HG03095 (cell line): ENCODE results near the gene RNF144A.

Experiments
- ATAC-seq: cut with Tn5 transposase; IDR thresholded peaks from one replicate; pipeline ENCODE4 v1.9.1; 2021; ENCODE audit warnings: moderate library complexity; ENCODE audit not compliant: unreplicated experiment

RNF144A gene

GRCh38 chr2:7035884-7036283, 118.7 kb downstream of the RNF144A start:
- ATAC-seq = no peak

- peak; percentile 90 for ATAC-seq
Measured at GRCh38 chr2:7037340-7038333, 120.4 kb downstream of the RNF144A start.

DNA sequence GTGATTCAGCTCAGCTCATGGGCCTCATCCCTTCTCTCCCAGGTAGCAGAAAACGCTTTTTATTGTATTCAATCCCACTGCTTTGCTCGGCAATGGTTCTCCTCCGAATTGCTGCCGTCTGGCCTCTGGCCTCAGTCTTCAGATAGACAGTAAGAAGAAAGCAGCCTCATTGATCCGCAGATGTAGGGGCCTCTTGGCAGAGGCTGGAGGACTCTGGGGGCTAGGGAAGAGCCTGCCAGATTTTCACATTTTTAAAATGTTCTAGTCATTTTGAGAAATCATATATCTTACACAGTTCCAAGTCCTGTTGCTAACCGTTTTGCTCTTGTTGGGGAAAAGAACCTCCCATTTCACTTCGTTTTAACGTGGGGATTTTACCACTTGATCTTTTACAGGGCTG, 123.3 kb downstream of the RNF144A start:
- ATAC-seq = no peak

GRCh38 chr2:7041421-7041820, 124.2 kb downstream of the RNF144A start:
- ATAC-seq = no peak

GRCh38 chr2:7043690-7044089, 126.5 kb downstream of the RNF144A start:
- ATAC-seq = no peak

DNA sequence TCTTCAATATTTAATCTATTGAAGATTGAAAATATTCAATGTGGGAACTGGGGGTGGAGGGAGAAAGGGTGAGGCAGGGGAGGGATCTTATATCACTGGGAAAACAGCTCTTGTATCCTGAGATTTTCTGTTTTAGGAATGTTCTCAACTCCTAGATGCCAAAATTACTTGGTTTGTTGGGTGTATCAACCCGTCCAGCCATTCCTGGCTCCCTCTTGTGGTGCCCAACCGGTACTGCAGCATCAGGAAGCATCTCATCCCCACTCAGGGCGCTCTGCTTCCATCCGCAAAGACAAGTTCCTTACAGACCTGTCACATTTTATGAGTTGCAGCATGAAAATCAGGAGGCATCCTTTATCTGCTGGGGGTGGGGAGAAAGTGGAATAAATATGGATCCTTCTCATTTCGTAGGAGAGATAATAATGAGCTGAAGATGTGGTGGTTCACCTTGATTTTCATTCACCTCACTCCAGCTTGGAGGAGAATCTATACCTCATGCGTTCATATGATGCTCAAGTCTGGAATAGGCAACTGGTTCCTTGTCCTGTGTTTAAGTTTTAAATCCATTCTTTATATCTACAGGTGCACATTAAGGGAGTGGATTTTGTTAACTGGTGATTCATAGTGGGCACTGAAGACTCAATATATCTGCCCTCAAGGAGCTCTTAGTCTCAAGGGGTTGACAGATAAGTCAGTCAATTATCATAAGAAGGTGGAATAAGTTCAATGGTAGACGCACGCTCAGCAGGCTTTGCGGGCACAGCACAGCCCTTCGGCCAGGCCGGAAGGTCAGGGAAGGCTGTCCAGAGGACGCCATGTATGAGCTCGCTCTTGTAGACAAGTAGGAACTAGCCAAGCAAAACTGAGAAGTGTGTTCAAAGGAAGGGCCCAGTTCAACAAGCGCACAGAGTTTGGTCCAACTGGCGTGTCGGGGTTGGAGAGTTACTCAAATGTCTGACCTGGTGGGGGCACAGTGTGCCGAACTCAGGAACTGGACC, 127.3 kb downstream of the RNF144A start:
- ATAC-seq = peak; percentile 67

GRCh38 chr2:7045601-7046590, 128.7 kb downstream of the RNF144A start:
- ATAC-seq = no peak

DNA sequence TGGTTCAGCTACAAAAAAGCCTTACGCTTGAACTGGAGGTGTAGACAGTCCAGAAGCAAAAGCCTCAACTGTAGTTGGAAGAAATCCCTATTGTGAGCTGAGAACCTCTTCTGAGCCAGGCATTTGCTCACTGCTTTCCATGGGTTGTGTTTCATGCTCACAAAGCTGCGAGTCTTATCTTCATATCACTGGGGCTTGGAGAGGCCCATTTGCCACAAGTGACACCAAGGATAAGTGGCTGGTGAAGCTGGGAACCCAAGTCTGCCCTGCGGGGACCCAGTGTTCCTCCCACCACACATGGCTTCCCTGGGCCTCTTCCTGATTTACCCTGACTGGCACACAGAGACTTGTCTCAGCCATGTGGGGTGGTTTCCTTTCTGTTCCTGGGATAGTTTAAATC, 130.4 kb downstream of the RNF144A start:
- no peak for ATAC-seq

DNA sequence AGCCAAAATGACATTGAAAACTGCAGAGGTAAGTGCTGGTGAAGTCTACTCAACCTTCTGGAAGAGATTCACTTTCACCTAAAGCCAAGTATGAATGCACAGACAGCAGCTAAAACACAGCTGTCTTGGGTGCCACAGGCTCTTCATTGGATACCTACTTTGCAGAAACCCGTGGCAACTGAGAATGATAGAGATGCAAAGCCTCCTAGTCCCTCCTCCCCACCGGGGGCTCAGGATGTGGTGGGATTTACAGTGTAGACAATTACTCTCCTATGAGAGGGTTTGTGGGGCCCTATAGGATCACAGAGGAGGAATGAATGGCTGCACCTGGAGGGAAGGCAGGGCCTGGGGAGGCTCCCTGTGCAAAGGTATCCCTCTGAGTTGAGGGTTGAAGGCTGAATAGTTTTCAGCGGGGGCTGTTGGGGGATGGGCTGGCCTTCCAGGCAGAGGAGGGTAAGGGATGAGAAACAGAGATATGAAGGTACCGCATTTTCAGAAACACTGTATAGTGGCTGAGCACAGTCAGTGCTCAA, 131.6 kb downstream of the RNF144A start:
- ATAC-seq = no peak

- ATAC-seq = peak; percentile 90
Measured at GRCh38 chr2:7052404-7052803, 135.2 kb downstream of the RNF144A start.

GRCh38 chr2:7053650-7054265, 136.5 kb downstream of the RNF144A start:
- no peak for ATAC-seq

GRCh38 chr2:7057865-7058400, 140.7 kb downstream of the RNF144A start:
- ATAC-seq = peak; percentile 57

- no peak for ATAC-seq
Measured at GRCh38 chr2:7060156-7060555, 142.9 kb downstream of the RNF144A start.

GRCh38 chr2:7060631-7061449, 143.6 kb downstream of the RNF144A start:
- ATAC-seq = no peak

DNA sequence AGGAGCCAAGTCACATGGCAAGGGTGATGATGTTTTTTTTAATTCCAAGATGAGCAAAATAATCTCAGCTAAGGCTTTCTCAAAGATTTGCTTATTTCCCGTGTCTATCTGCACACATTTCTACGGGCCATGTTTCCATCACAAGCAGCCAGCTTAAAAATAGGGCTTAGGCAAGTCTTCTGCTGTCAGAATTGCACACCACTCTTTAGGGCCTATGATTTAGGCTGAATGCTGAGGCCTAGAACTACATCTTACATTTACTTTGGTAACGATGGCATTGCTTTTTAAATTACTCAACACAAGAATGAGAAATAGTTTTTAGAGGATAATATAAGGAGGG, 144.2 kb downstream of the RNF144A start:
- ATAC-seq = no peak

DNA sequence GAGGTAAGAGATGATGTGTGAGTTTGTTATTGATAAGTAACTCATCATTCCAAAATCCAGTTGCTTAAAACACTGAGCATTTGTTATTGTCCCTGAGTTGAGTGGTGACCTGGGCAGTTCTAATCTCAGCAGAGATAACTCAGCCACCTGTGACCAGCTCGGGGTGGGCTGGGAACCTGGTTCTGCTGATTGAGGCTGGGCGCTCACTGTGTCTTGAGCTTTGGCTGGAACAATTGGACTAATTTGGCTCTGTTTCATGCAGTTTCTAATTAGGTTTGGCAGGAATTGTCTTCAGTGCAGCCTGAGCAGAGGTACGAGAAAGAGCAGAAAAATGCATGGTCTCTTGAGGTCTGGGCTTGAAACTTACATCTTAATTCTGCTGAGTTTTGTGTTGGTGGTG, 144.7 kb downstream of the RNF144A start:
- ATAC-seq = no peak

- no peak for ATAC-seq
Measured at GRCh38 chr2:7063789-7064188, 146.6 kb downstream of the RNF144A start.

GRCh38 chr2:7068457-7068856, 151.2 kb downstream of the RNF144A start:
- ATAC-seq = no peak

DNA sequence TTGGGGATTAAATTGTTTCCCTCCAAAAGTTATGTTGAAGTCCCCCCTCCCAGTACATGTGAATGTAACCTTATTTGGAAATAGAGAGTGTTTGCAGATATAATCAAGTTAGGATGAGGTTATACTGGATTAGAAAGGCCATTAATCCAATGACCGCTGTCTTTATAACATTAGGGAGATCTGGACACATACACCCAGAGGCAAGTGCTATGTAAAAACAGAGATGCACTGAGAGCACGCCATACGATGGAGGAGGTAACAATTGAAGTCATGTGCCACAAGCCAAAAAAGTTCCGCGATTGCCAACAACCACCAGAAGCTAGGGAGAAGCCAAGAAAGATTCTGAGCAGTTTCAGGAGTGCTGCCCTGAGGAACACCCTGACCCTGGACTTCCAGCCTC, 153.3 kb downstream of the RNF144A start:
- no peak for ATAC-seq
